Ascending aorta (tissue), 2 donors: ENCODE results near the gene ACBD6. TPM values are rescaled to one million over a fixed set of nuclear protein-coding genes. Genes with fewer than 3 reads are reported as not detected.
"Not testable (repeated sequence)": the region's sequence is repeated elsewhere in the genome, so short reads cannot be mapped to it uniquely, and the experiment has no call there.

ENCODE experiments used
- DNase-seq, 2 donors: peaks; one replicate each; pipeline ENCODE4 v3.0.0-alpha.2; 2019; ENCODE audit warnings: low spot score in 2 of 2
- H3K27ac ChIP-seq, 2 donors: fragments of 200-600 bp; sonication (generic); one replicate each; pipeline ENCODE4 v1.5.1; 2016 to 2017; ENCODE audit warnings: mild to moderate bottlenecking in 1 of 2
- H3K27me3 ChIP-seq: fragments of 200-600 bp; sonication (generic); one replicate; pipeline ENCODE4 v1.5.1; 2017
- H3K36me3 ChIP-seq, 2 donors: fragments of 200-600 bp; sonication (generic); one replicate each; pipeline ENCODE4 v1.5.1; 2016
- H3K4me1 ChIP-seq, 2 donors: fragments of 200-600 bp; sonication (generic); one replicate each; pipeline ENCODE4 v1.5.1; 2016 to 2017; ENCODE audit warnings: mild to moderate bottlenecking in 1 of 2
- H3K4me3 ChIP-seq, 2 donors: fragments of 200-600 bp; sonication (generic); one replicate each; pipeline ENCODE4 v1.5.1; 2016 to 2017; ENCODE audit warnings: mild to moderate bottlenecking in 1 of 2
- H3K9me3 ChIP-seq, 2 donors: fragments of 200-600 bp; sonication (generic); one replicate each; pipeline ENCODE4 v1.5.1; 2016
- CTCF ChIP-seq, 3 experiments: fragments of 200-600 bp in 2 of 3; fragments of 450-650 bp in 1 of 3; sonication (generic) in 2 of 3; IDR thresholded peaks; one replicate each; pipeline ENCODE4 v1.5.1; 2016 to 2019; ENCODE audit warnings: antibody characterized with exemption in 3 of 3, mild to moderate bottlenecking in 1 of 3, moderate library complexity in 1 of 3
- intact Hi-C: fragments of 100-400 bp; cut with DNase I; formaldehyde crosslinking; loops from one replicate; pipeline ENCODE4 v1.15.1; 2023
- total RNA-seq: library from RNA; depleted of rRNA; stranded (reverse); fragments of >200 nt; gene quantifications from one replicate; pipeline ENCODE4 v1.1.0, GENCODE V29; 2016

ACBD6 gene, protein sequence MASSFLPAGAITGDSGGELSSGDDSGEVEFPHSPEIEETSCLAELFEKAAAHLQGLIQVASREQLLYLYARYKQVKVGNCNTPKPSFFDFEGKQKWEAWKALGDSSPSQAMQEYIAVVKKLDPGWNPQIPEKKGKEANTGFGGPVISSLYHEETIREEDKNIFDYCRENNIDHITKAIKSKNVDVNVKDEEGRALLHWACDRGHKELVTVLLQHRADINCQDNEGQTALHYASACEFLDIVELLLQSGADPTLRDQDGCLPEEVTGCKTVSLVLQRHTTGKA
- 67.7 TPM for total RNA-seq

DNA sequence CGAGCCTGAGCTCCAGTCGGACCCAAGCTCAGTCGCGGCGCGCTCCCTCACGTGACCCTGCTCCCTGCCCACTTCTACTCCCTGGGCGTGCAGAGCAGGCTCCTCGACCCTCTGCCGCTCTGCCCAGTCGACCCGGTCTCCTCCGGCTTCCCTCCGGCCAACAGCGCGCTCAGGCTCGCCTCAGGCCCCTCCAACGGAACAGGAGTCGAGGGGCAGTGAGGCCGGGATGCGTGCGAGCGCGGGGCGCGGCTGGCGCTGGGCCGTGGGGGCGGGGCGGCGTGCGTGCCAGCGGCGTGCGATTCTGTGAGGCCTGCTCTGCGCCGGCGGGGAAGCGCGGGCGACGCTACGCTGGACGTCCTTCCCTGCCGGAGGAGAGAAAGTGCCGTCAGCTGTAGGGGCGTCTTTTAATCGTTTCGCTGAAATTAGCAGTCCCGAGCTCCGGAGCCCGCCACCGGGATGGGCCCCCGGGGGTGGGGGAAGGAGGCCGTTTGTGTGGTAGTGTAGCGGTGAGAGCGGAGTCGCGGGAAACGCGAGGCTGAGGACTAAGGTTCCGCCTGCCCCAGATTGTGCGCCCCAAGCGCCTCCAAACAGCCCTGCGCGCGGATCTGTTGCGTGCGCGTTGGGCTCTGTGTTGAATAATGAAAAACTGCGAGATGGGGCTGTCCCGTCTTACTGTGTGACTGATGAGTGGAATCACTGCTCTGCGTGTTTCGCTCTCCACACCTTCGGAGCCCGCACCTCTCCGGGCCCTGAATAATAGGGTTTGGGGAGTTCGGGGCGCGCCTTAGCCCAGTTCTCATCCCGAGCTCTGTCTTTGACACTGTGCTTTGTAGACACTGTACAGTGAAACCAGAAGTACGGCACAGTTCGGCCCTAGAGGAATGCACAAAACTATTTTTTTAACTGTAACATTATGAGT is at the start of gene ACBD6:
ACBD6 (minus strand) TSS at position 217 of the 919 bp plus-strand sequence. CDS start 311 bp downstream, outside the sequence.
- intact Hi-C loops, result loop anchor here (5.0 to 10.0 kb wide), 2 partner anchors 522 to 650 kb away; partner anchors contain the start of gene STX6
- peak in 2 of 3 experiments; percentile 12 to 13 for TF ChIP-seq CTCF (IDR thresholded peaks at IDR 0.05)
- no peaks in the 10 kb centered on the region for H3K36me3 ChIP-seq
- no peaks in the 10 kb centered on the region for H3K9me3 ChIP-seq
- H3K27ac ChIP-seq, result peak within 1 kb of the TSS; percentile 82 to 87
- peak; percentile 24 to 88 for DNase-seq
- no peaks in the 10 kb centered on the region for H3K27me3 ChIP-seq
- peak within 1 kb of the TSS; percentile 80 to 86 for H3K4me3 ChIP-seq
- peaks cover 0 to 11% of the 10 kb centered on the region in 2 donors for H3K4me1 ChIP-seq

DNA sequence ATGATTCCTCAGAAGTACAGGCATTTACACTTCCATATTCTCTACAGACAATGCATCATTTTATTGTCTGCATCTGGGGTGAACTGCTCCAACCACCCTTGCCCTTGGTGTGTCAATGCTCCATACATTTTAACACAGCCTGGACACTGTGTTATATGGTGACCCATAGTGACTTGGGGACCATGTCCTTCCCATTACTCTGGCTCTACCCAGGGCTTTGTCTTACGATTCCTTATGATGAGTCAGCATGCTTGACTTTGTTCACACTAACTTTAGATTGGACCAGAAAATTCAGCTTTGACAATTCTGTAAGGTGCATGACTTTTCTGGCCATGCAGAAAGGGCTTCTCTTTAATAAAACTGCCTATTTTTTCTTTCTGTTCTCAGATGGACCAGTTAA is 49.6 kb upstream of the ACBD6 start:
- intact Hi-C loops, result no loop called here
- Histone ChIP-seq H3K4me1 (no peaks in the 10 kb centered on the region), H3K36me3 (no peaks in the 10 kb centered on the region), H3K9me3 (no peaks in the 10 kb centered on the region), H3K27me3 (no peaks in the 10 kb centered on the region), H3K27ac (no peak overlapping the region), H3K4me3 (no peak overlapping the region)
- no peak for TF ChIP-seq CTCF (IDR thresholded peaks at IDR 0.05)
- no peak for DNase-seq

DNA sequence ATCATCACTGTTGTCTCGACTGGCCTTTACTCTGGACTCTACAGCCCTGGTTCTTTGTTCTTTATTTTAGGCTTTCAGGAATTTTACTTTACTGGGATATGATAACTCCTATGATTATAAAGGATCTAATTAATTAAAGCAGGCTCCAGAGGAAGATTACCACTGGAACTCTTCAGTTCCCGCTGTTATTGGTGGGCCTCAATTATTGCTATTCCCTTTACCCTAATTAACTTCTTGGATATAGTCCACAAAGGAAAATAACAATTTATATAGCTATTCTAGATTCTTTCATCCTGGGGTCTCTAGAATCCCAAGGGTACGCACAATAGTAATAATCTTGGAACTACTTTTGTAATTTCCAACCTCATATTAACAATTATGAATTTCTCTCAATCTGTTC is 47.9 kb upstream of the ACBD6 start:
- Histone ChIP-seq H3K36me3 (no peaks in the 10 kb centered on the region), H3K4me3 (no peak overlapping the region), H3K27me3 (no peaks in the 10 kb centered on the region), H3K27ac (no peak overlapping the region), H3K4me1 (no peaks in the 10 kb centered on the region), H3K9me3 (no peaks in the 10 kb centered on the region)
- TF ChIP-seq CTCF (IDR thresholded peaks at IDR 0.05), result no peak
- intact Hi-C loops, result no loop called here
- DNase-seq, result no peak

GRCh38 chr1:180549770-180550169 is 47.4 kb upstream of the ACBD6 start:
- H3K36me3 ChIP-seq, H3K4me1 ChIP-seq, H3K9me3 ChIP-seq, H3K27me3 ChIP-seq, H3K4me3 ChIP-seq, DNase-seq, intact Hi-C loops, H3K27ac ChIP-seq: not testable (repeated sequence)

DNA sequence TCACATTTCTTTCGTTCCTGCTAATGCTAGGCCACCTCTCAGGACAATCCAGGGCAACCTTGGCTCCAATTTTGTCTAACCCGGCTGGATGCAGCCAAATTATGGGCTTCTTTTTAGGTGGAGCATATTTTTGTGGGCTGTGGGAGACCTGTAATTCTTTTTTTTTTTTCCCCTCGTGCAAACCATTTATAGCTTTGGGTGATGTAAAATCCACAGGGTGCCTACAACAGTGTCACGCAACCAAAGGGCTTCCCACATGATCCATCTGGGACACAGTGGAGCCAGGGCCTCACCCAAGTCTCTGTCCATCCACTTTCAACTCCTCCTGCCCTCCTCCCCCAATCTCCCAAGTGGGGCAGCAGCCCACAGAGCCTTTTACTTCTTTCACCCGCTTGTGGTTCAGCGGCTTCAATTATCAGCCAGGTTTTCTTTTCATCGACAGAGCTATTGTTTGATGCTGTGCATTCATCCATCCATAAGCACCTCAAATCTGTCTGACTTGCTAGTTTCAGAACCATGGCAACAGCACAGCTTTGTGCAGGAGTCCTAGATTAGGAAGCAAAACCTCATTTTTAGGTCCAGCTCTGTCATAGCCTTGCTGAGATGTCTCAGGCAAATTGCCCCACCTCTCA is 46.4 kb upstream of the ACBD6 start:
- Histone ChIP-seq H3K27me3 (no peaks in the 10 kb centered on the region), H3K9me3 (no peaks in the 10 kb centered on the region), H3K27ac (no peak overlapping the region), H3K4me3 (no peak overlapping the region), H3K4me1 (peaks cover 0 to 9% of the 10 kb centered on the region in 2 donors), H3K36me3 (no peaks in the 10 kb centered on the region)
- TF ChIP-seq CTCF (IDR thresholded peaks at IDR 0.05), result no peak
- intact Hi-C loops, result no loop called here
- no peak for DNase-seq
